Activated CD4-positive, CD25-positive, alpha-beta regulatory T cell (primary cell): Measurements from ENCODE around the gene BICD1.

Experiments used
- DNase-seq, 4 experiments: peaks; one replicate each; lab custom pipeline; 2025; lab: John Stamatoyannopoulos, UW

Gene BICD1

DNA sequence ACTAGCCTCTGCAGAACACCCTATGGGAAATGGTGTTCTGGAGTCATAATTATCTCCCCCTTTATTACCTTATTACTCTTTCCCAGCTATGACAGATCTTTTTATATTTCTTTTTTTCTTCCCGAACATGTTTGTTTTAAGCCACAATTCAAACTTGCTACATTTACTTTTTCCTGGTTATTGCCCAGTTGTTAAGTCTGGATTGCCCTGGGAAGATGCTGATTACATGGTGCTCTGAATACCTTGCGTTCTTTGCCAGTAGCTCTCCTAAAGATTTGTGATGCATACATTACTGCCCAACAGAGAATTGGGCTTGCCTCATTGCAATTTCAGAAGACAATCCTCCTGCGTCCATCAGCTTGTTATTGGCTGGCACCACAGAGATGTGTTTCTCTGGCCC, 174.5 kb downstream of the BICD1 start:
- no peak for DNase-seq

DNA sequence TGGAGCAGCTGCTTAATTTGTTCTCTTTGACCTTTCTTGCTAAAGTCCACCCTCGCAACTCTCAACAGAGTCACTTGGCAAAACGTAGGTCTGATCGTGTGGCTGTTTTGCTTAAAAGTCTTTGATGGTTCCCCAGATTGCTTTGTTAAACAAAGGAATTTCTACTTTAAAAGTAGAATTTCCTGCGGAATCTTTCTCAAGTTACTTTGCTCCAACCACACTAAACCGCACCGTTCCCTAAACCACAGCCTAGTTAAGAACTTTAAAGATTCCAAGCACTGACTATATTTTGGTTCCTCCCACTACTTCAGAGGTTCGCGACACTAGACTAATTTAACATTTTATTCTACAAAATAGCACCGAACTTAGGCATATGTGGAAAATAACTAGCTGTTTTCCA, 177.9 kb downstream of the BICD1 start:
- no peak for DNase-seq

DNA sequence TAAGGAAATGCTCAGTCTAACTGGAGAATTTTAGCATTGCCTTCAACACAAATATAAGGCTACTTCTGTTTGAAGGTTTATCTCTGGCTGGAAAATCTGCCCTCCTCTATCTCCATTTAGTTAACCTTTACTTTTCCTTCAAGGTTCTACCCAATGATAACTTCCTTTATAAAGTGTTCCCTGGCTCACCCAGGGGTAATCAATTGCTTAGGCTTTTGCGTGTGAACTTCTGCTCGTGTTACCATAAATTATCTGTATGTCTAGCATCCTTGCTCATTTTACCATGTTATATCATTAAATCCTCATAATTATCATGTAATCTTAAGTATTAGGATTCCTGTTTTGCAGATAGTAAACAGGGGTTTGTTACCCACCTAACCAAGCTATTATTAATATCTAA, 178.4 kb downstream of the BICD1 start:
- DNase-seq = no peak

DNA sequence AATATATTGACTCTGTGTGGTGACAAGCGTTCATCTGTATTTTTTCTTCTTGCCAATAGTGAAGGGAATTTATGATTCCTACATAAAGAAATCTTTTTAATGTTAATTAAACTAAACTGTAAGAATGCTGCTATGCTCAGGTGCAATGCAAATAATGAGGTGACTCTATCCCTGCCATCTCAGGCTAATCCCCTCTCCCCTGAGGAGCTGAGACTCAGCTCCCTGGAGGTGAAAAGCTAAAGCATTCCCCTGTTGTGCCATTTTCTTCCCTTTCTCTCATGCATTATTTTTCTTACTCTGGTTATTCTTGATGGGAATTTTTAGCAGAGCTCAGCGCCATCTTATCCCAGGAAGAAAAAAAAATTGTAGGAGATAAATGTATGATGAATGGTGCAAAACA, 178.8 kb downstream of the BICD1 start:
- no peak for DNase-seq

DNA sequence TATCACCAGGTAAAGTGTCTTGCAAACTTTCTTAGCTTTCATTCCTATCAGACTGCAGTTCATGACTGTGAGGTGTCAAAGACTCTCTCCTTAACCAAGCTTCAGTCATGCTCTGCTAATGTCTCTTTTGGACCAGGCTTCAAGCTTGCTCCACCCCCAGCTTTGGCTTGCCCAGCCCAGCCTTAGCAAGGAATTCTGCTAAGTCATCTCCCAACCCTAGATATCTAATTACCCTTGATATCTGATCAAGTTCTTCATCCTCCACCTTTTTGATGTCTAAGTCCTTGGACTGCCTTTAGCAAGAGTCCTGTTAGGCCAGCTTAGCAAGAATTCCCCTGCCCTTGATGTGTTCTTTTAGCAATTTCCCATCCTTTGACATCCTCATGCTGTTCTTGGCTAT, 183.8 kb downstream of the BICD1 start:
- no peak for DNase-seq

DNA sequence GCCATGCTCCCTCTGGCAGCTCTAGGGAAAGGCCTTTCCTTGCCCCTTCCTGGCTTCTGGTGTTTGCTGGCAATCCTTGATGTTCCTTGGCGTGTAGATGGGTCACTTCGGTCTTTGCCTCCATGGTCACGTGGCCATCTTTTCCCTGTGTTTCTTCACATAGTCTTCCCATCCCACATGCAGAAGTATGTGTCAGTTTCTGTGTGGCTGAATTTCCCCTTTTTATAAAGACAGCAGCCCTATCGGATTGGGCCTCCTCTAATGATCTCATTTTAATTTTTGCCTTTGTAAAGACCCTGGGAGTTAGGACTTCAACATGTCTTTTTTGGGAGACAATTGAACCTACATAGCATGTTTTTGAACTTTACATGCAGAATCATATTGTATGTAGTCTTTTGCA, 185.5 kb downstream of the BICD1 start:
- no peak for DNase-seq

DNA sequence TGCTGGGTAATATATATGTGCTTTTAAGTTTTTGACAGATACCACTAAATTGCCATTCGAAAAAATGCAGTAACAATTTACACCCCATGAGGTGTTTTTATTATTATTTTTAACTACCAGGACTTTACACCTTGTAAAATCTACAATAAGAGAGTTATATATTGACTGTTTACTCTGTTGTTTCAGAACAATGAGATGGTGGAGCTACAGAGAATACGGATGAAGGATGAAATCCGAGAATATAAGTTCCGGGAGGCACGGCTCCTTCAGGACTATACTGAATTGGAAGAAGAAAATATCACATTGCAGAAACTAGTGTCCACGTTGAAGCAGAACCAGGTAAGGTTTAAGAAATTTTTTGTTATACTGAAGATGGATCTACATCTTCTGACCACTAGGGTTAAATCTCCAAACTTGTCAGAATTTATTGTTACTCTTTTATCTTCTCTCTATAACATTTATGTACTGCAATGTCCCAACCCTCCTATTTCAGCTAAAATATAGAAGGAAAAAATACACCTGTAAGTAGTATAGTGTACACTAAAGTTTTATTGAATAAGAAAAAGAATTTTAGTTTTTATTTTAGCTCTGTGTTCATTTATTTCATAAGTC, 187.3 kb downstream of the BICD1 start:
- DNase-seq = no peak

DNA sequence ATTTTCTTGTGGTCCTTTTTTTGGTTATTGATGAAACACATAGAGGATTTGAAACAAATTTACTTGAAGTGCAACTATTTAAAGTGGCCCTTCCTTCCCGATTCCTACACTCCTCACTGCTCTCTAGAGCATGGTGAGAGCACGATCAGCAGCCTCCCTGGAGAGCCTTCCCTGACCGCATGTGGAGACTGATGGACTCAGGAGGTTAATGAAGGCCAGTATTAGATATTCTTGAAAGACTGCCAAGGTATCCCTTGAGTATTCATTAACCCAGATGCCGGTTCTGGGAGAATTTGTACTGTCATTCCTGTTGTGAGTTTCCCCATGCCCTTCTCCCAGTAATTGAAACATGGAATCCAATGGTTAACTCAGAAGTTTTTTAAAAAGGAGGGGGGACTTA, 189.9 kb downstream of the BICD1 start:
- DNase-seq = no peak

DNA sequence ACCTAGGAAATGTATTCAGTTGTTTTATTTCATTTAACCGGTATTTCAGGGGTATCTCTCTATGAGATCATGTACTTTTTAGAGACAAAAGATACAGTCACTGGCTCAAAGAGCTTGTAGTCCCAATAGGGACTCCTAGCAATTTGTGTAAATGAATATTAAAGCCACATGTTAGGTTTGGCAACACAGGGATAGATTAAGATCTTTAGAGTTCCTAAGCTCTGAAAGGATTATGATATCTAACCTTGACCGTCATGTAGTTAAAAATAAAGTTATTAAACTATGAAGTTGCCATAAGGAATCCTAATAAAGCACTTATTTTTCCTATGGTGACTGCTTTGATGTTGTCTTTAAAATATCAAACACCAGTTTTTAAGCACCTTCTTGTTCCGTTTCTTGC, 192.3 kb downstream of the BICD1 start:
- DNase-seq = no peak

DNA sequence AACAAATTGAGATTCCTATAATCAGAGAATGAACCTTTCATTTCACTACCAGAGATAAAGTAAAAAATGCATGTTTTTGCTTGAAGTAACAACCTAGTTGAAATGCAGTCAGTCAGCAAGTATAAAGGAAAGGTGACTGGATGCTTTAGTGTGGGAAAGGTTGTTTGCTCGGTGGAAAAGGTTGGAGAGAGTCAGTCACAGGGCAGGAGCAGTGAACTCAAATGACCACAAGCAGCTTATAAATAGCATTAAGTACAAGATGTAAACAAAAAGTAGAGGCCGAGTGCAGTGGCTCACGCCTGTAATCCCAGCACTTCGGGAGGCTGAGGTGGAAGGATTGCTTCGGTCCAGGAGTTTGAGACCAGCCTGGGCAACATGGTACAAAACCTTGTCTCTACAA, 194.6 kb downstream of the BICD1 start:
- DNase-seq = no peak

DNA sequence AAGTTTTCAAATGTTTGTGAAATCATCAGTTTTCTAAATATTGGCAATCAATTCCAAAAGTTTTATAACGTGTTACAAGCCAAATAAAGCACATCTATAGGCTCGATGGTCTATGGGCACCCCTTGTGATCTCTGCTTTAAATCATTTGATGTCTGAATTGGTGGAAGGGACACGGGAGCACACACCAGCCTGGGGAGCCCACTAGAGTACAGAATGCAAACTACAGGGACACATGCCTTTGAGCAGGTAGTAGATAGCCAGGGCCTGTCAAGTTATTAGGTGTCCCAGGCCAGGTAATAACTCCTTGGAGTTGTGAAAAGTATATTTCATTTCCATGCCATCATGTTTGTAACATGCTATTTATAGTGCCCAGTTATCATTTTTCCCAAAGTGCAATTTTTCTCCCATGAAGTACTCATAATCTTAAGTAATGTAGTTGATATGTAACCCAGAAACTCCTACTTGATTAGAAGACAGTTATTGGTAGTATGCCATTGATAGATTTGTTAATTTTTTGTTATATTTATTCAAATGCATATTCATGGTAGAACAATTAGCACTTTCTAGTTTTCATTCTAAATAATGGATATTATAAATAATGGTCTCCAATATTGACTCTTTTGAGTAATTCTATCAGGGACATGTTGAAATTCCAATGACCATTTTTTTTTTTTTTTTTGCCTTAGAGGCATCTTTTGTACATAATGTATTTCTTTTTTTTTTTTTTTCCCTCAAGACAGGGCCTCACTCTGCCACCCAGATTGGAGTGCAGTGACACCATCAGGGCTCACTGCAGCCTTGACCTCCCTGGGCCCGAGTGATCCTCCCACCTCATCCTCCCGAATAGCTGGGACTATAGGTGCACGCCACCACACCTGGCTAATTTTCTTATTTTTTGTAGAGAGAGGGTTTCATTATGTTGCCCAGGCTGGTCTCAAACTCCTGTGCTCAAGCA, 195.8 kb downstream of the BICD1 start:
- DNase-seq = no peak

DNA sequence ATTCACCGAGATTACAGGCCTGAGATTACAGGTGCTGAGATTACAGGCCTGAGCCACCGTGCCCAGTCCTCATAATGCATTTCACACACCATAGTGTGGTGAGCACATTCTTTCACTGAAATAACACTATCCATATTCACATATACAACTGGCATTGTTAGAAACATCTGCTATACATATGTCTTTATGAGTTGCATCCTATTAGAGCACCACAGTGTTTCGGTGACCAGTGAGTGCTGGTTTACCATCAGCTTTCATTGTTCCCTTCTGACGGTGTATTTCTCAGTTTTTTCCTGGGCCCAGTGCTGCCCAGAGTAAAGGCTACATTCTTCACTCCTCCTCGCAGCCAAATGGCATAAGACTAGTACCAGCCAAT, 196.5 kb downstream of the BICD1 start:
- no peak for DNase-seq

DNA sequence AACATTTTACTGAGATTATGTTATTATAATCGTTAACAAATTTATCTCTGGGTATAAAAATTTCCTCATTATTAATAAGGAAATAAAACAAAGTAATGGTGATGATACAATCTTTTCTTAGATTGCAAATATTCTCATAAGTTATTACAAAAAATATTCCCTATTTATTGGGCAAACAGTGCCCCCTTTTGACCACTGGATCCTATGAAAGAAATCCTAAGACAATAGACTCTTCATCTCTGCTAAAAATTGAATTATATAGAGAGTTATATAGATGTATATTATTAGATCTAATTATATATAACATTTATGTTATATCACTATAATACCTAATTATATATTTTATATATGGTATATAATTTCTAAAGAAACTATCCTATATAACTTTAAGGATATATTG, 198.5 kb downstream of the BICD1 start:
- no peak for DNase-seq

DNA sequence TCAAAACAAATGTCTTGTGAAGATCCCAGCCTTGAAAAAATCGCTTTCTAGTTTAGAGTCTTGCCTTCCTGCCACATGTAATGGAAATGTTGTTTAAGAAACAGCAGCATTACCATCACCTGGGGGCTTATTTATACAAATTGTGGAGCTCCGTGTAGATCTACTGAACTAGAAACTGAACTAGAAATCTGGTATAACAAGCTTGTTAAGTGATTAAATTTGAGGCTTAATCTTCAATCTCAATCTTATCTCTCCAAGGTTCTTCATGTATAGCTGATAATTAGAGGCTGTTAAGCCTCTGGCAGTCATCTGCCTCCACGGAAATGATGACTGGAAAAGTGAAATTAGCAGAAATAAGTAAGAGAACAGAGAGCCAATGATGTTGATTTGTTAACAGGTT, 200.7 kb downstream of the BICD1 start:
- no peak for DNase-seq

DNA sequence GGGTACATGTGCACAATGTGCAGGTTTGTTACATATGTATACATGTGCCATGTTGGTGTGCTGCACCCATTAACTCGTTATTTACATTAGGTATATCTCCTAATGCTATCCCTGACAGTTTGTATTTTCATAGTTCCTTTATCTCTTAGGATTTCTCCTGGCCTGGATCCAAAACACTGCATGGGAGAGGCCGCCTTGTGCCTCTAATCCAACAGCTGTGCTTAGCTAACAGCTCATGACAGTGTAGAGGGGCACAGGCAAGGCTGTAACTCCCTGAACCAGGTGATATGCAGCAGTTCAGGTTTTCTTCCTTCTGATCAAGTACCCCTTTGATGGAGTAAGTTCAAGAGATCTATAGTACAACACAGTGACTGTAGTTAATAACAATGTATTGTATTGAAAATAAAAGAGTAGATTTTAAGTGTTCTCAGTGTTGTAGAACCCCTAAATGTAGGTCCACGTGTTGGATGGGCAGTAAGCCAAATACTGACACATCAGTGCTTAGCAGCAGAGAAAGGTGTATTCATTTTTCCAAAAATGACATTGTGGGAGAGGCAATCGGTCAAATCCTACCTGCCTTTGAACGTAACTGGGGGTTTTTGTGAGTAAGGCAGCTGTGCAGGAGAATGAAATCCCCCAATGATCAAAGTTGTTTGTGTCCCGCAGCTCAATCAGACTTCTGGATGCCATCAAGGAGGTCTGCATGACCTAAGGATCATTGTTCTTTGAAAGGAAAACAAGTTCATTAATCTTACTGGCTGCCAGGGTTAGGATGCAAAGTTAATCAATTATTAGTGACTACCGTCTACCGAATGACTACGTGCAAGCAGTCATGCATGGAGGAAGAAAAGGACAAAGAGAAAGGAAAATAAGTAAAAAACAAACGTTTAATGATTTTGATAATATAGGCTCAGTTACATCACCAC, 203.4 kb downstream of the BICD1 start:
- no peak for DNase-seq

DNA sequence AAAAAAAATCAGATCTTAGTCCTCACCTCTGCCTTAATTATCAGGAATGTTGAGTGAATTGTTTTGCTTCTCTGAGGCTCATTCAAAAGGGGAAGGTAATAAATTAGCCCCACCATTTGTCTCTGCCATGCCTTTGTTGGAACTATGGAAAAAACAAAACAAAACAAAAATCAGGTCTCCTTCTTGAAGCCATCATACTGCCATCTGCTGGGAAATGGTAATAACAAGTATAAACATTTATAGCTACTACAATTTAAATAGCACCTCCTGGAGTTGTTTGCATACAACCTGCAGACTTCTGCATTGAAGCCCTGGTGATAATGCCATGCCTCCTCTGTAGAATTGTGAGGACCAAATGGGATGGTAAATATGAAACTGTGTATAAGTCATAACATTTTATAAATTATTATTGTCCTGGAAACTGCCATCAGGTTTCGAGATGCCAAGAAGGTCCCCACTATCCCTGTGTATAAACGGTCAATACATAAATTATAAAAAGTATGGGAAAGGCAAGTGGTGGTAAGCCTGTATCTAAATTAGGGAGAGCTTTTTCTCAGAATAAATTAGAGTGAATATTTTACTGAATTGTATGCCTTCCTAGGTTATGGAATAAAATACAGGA, 205.5 kb downstream of the BICD1 start:
- DNase-seq = no peak

DNA sequence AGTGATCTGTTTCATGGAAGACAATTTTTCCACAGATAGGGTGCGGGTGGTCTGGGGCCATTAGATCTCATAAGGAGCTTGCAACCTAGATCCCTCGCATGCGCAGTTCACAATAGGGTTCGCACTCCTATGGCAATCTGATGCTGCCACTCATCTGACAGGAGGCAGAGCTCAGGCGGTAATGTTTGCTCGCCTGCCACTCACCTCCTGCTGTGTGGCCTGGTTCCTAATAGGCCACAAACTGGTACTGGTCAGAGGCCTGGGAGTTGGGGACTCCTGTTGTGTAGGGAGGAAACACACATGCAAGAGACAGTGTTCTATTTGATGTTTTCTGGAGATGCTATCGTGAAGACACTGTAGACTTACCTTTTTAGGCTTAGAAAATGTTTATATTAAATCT, 215.7 kb downstream of the BICD1 start:
- DNase-seq = no peak

DNA sequence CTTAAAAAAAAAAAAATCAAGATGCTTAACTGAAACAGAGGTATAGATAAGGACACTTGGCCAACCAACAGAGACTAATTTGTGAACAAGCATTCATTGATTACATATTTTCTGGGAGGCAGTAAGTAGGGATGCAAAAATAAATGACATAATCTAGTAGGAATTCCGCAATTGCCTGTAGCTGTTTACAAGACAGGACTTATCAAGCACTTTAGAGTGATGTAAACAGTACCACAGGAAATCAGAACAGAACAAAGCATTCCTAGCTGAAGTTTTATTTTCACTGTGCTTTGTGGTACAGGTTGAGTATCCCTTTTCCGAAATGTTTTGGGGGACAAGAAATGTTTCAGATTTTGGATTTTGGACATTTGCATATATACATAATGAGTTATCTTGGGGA, 224.5 kb downstream of the BICD1 start:
- DNase-seq = no peak

DNA sequence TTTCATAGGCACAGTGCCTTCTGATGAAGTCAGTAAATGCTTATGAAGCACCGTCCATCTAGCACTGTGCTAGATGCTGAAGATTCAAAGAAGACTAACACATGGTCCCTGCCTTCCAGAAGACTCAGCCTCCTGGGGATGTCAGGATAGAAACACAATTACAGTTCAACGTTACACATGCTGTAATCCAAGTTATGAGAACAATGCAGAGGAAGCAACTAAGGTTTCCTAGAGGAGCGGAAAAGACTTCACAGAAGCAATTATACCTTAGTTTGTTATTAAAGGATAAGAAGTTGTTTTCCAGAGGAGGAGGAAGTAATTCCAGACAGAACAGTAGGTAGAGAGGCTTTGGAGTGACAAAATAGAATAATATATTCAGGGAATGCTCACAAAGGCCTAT, 225.8 kb downstream of the BICD1 start:
- DNase-seq = no peak

DNA sequence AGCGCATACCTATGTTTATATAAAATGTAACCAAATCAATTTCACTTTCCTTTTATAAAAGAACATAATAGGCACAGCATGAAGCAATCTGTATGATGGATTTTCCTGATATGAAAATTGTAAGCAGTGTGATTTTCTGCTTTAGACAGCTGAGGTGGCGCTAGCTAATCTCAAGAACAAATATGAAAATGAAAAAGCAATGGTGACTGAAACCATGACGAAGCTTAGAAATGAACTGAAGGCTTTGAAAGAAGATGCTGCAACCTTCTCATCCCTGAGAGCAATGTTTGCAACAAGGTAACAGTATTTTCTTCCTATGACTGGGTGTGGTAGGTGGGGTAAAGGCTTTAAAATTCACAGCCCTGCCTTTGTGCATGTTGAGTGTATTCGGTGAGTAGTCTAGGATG, 227.7 kb downstream of the BICD1 start:
- DNase-seq = no peak

DNA sequence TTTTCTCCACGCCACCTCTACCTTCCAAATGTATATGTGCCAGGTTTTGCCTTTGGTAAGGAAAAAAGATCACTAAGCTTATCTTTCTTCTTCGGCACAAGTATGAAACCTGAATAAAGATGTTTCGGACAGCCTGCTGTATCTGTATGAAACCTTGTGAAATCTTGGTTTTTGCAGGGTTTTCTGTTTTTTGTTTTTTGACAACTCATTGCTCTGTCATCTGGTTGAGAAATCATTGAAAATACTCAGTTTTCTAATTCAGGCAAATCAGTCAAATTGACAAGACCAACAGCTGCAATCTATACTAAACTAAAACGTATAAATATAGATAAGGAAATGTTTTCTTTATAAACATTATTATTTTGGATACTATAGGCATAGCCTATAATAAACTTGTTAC, 229.6 kb downstream of the BICD1 start:
- no peak for DNase-seq

DNA sequence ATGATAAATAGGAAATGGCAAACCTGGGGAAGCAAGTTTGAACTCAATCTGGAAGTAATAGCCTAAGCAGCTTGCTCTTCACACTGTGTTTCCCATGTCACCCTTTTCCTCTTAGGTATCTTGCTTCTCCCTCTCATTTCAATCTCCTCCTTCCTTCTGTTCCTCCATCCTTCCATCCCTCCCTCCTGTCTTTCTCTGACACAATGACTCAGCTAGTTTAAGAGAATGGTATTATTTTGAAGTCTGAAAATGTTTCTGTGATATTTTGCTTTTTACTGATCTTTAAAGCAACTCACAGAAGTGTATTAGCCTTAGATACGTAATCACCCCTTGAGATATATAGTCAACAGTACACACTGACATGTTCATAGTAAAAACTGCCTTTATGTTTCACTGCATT, 236.8 kb downstream of the BICD1 start:
- DNase-seq = no peak
